H1 (cell line): ENCODE data around the gene GABRR3. TPM values are rescaled to one million over a fixed set of nuclear protein-coding genes. Genes with fewer than 3 reads are reported as not detected.

Source experiments
- CTCF ChIA-PET: fragments of 300-600 bp; sonication (Branson Sonifier 250); formaldehyde crosslinking; loops from one replicate; lab custom pipeline; 2021; ENCODE audit not compliant: partially characterized antibody; lab: Charles Lee
- POLR2A ChIA-PET: fragments of 300-600 bp; sonication (Branson Sonifier 250); formaldehyde crosslinking; loops from one replicate; lab custom pipeline; 2021; ENCODE audit warnings: inconsistent platforms; ENCODE audit not compliant: partially characterized antibody; lab: Charles Lee
- DNase-seq, 2 experiments: peaks; one replicate each; pipeline versions ENCODE4 v3.0.0 to v3.0.0-alpha.2; 2010 to 2022; ENCODE audit warnings: low spot score in 2 of 2, low read depth in 1 of 2, mixed read lengths in 1 of 2
- FAIRE-seq: peaks from 2 replicates; lab custom pipeline; 2011; peaks lifted over from hg19 to GRCh38; lab: Jason Lieb, UNC
- H2AFZ ChIP-seq: 2 replicates; pipeline ENCODE4 v1.8.1; 2012; ENCODE audit warnings: low read length, inconsistent platforms
- H2AK5ac ChIP-seq: 2 replicates; pipeline ENCODE4 v1.6.1; 2013; ENCODE audit warnings: low read depth, low read length
- H2BK120ac ChIP-seq: replicated peaks from 2 replicates; pipeline ENCODE3; 2013; ENCODE audit warnings: low read depth, low read length, inconsistent platforms
- H2BK12ac ChIP-seq: 2 replicates; pipeline ENCODE4 v1.6.1; 2013; ENCODE audit warnings: low read depth, low read length
- H2BK15ac ChIP-seq: 2 replicates; pipeline ENCODE4 v1.6.1; 2013; ENCODE audit warnings: low read length
- H2BK20ac ChIP-seq: 2 replicates; pipeline ENCODE4 v1.6.1; 2013; ENCODE audit warnings: low read length
- H2BK5ac ChIP-seq: 2 replicates; pipeline ENCODE4 v1.6.1; 2013; ENCODE audit warnings: low read depth, low read length
- H3K14ac ChIP-seq: 2 replicates; pipeline ENCODE4 v1.6.1; 2013; ENCODE audit warnings: inconsistent platforms; ENCODE audit not compliant: insufficient read length
- H3K18ac ChIP-seq: 2 replicates; pipeline ENCODE4 v1.6.1; 2013; ENCODE audit warnings: low read length; ENCODE audit errors: extremely low read depth
- H3K23ac ChIP-seq: 2 replicates; pipeline ENCODE4 v1.6.1; 2013; ENCODE audit warnings: inconsistent platforms; ENCODE audit not compliant: insufficient read length
- H3K23me2 ChIP-seq: 2 replicates; pipeline ENCODE4 v1.6.1; 2013; ENCODE audit warnings: low read depth, low read length
- H3K27ac ChIP-seq: 2 replicates; pipeline ENCODE4 v1.6.1; 2011; ENCODE audit warnings: low read depth, low read length, inconsistent platforms
- H3K27me3 ChIP-seq, 4 experiments: replicated peaks in 1 of 4; 1 replicate in 1 of 4; 2 replicates in 3 of 4; pipeline versions ENCODE4 v1.6.1 to v1.8.1; 2011 to 2013; ENCODE audit warnings: low read length in 3 of 4, mild to moderate bottlenecking in 3 of 4, inconsistent platforms in 2 of 4, mixed read lengths in 2 of 4, moderate library complexity in 1 of 4; ENCODE audit not compliant: control insufficient read depth in 3 of 4, insufficient read depth in 3 of 4; ENCODE audit errors: extremely low read depth in 1 of 4
- H3K36me3 ChIP-seq, 4 experiments: 2 replicates each; pipeline versions ENCODE4 v1.6.1 to v1.8.1; 2011 to 2013; ENCODE audit warnings: mild to moderate bottlenecking in 4 of 4, low read length in 3 of 4, moderate library complexity in 2 of 4, control low read depth in 1 of 4, inconsistent platforms in 1 of 4; ENCODE audit not compliant: insufficient read depth in 4 of 4, control insufficient read depth in 2 of 4
- H3K4ac ChIP-seq: replicated peaks from 2 replicates; pipeline ENCODE3; 2013; ENCODE audit warnings: low read length, low read depth, mixed read lengths, inconsistent platforms; ENCODE audit not compliant: insufficient read length
- H3K4me1 ChIP-seq, 4 experiments: replicated peaks in 1 of 4; 1 replicate in 1 of 4; 2 replicates in 3 of 4; pipeline versions ENCODE4 v1.6.1 to v1.8.1; 2011 to 2013; ENCODE audit warnings: low read length in 3 of 4, inconsistent platforms in 2 of 4, mixed read lengths in 1 of 4; ENCODE audit not compliant: insufficient read depth in 4 of 4, control insufficient read depth in 3 of 4
- H3K4me2 ChIP-seq, 2 experiments: 2 replicates each; pipeline versions ENCODE4 v1.6.1 to v1.8.1; 2011 to 2013; ENCODE audit warnings: low read depth in 2 of 2, low read length in 2 of 2, control low read depth in 1 of 2, inconsistent platforms in 1 of 2, mild to moderate bottlenecking in 1 of 2; ENCODE audit not compliant: insufficient read depth in 1 of 2
- H3K4me3 ChIP-seq, 4 experiments: fragments of 200-600, 300-600 bp in 1 of 4; sonication (generic), shearing (Covaris generic), sonication (Bioruptor Twin) in 1 of 4; 2 replicates each; pipeline versions ENCODE4 v1.5.1 to v1.8.1; 2011 to 2016; ENCODE audit warnings: low read length in 4 of 4, low read depth in 3 of 4, control low read depth in 2 of 4, inconsistent platforms in 2 of 4, mild to moderate bottlenecking in 2 of 4, mixed read lengths in 1 of 4, moderate library complexity in 1 of 4; ENCODE audit not compliant: insufficient read depth in 2 of 4; ENCODE audit errors: extremely low read depth in 1 of 4
- H3K56ac ChIP-seq: replicated peaks from 2 replicates; pipeline ENCODE3; 2013; ENCODE audit warnings: low read depth, mild to moderate bottlenecking, mixed read lengths, low read length, inconsistent platforms; ENCODE audit not compliant: insufficient read length
- H3K79me1 ChIP-seq: 2 replicates; pipeline ENCODE4 v1.6.1; 2013; ENCODE audit warnings: low read depth, low read length, control low read depth
- H3K79me2 ChIP-seq, 2 experiments: 2 replicates each; pipeline versions ENCODE4 v1.6.1 to v1.8.1; 2012 to 2013; ENCODE audit warnings: low read length in 2 of 2, mild to moderate bottlenecking in 2 of 2, inconsistent platforms in 1 of 2; ENCODE audit not compliant: insufficient read depth in 2 of 2, control insufficient read depth in 1 of 2
- H3K9ac ChIP-seq, 4 experiments: replicated peaks in 1 of 4; 1 replicate in 1 of 4; 2 replicates in 3 of 4; pipeline versions ENCODE4 v1.6.1 to v1.8.1; 2011 to 2013; ENCODE audit warnings: low read depth in 3 of 4, low read length in 3 of 4, control low read depth in 2 of 4, mild to moderate bottlenecking in 2 of 4, moderate library complexity in 2 of 4, inconsistent platforms in 1 of 4; ENCODE audit errors: extremely low read depth in 1 of 4
- H3K9me3 ChIP-seq, 2 experiments: 2 replicates each; pipeline versions ENCODE4 v1.6.1 to v1.8.1; 2012 to 2013; ENCODE audit warnings: mild to moderate bottlenecking in 2 of 2, moderate library complexity in 2 of 2, control low read depth in 1 of 2, inconsistent platforms in 1 of 2, low read depth in 1 of 2, low read length in 1 of 2, mixed read lengths in 1 of 2; ENCODE audit not compliant: insufficient read depth in 2 of 2
- H4K20me1 ChIP-seq, 2 experiments: replicated peaks in 1 of 2; 2 replicates each; pipeline versions ENCODE3 to v1.8.1; 2011 to 2013; ENCODE audit warnings: inconsistent platforms in 2 of 2, low read length in 2 of 2, mild to moderate bottlenecking in 1 of 2; ENCODE audit not compliant: insufficient read depth in 2 of 2, control insufficient read depth in 1 of 2
- H4K5ac ChIP-seq: 2 replicates; pipeline ENCODE4 v1.6.1; 2013; ENCODE audit warnings: low read length, low read depth, mixed read lengths, inconsistent platforms; ENCODE audit not compliant: insufficient read length
- H4K8ac ChIP-seq: 2 replicates; pipeline ENCODE4 v1.8.0; 2013; ENCODE audit warnings: mild to moderate bottlenecking, moderate library complexity, low read length, inconsistent platforms; ENCODE audit not compliant: insufficient read depth; ENCODE audit errors: extremely low read depth
- H4K91ac ChIP-seq: replicated peaks from 2 replicates; pipeline ENCODE3; 2013; ENCODE audit warnings: low read length, mixed read lengths, inconsistent platforms; ENCODE audit not compliant: insufficient read length
- FOSL1 ChIP-seq: IDR thresholded peaks from 2 replicates; pipeline ENCODE4 v1.6.1; 2011; ENCODE audit warnings: mild to moderate bottlenecking, low read depth, low read length, moderate library complexity; ENCODE audit not compliant: insufficient read depth
- KDM4A ChIP-seq: IDR thresholded peaks from one replicate; pipeline ENCODE4 v1.7.1; 2012; ENCODE audit warnings: low read depth, mild to moderate bottlenecking, moderate library complexity, low read length, inconsistent platforms; ENCODE audit not compliant: severe bottlenecking
- SP4 ChIP-seq: IDR thresholded peaks from 2 replicates; pipeline ENCODE4 v1.6.1; 2012; ENCODE audit warnings: low read length, inconsistent platforms
- WGBS, 2 experiments: shearing (Covaris generic) in 1 of 2; methylation state at CpG; one replicate each; pipeline versions ENCODE4 v1.1.6 to v1.1.7; 2013 to 2015; ENCODE audit warnings: low lambda C conversion rate in 2 of 2, mixed read lengths in 2 of 2, inconsistent platforms in 1 of 2, low coverage in 1 of 2, missing lambda C conversion rate in 1 of 2; ENCODE audit not compliant: insufficient replicate concordance in 2 of 2, insufficient coverage in 1 of 2, insufficient read length in 1 of 2; ENCODE audit errors: extremely low coverage in 1 of 2, missing lambda C conversion rate in 1 of 2; 5-methylcytosine and 5-hydroxymethylcytosine counted together
- polyA plus RNA-seq, 7 experiments: library from polyadenylated mRNA; depleted of rRNA in 3 of 7; stranded (reverse) in 5 of 7; unstranded in 2 of 7; fragments of >200 nt in 5 of 7; fragments of 200-250 nt in 2 of 7; gene quantifications; 1 replicate in 5 of 7; 2 replicates in 1 of 7; 4 replicates in 1 of 7; pipeline versions ENCODE4 v1.2.1 to v1.2.3, GENCODE V29; 2011 to 2013; ENCODE audit warnings: missing spikeins in 2 of 7, mixed read lengths in 2 of 7
- total RNA-seq: library from RNA; stranded (reverse); fragmentation: NEBNext Ultra II Directional; extraction: Animal tissue kit (Norgen Biotek cat#: 25700); gene quantifications from 2 replicates; pipeline ENCODE4 v1.2.1, GENCODE V29; 2021

GABRR3 gene
- total and polyA plus RNA-seq, 2 of the 8 experiments (the other 6 are each of a cell fraction or from before 2014, with no cell fraction given): not detected

DNA sequence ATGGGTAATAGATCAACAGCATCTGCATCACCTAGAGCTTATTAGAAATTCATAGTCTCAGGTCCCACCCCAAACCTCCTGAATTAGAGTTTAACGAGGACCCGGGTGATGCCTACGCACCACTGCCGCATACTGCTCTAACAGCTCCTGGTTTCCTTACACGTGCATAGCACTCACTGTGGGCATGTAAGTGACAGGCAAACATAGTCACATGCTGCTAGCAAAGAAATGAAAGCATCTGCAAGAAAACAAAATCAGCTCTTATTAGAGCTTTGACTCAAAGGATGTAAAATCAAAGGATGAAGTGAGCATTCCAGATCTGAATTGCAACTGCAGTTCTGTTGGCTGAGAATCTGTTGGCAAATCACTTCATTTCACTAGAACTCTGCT, 43.8 kb downstream of the GABRR3 start:
- ChIA-PET POLR2A (interaction anchor here (1.1 kb wide), 1 partner anchor 10 kb away, joined by 3 read pairs; no protein-coding TSS in a partner anchor), CTCF (interaction anchor here (0.7 to 1.6 kb wide), 2 partner anchors 22 to 31 kb away, joined by 3 to 4 read pairs; no protein-coding TSS in a partner anchor)
- H2BK20ac ChIP-seq: no peak overlapping the region
- H2BK120ac ChIP-seq: no peak overlapping the region
- no peaks in the 10 kb centered on the region for H3K36me3 ChIP-seq
- no peak overlapping the region for H2BK5ac ChIP-seq
- H2AFZ ChIP-seq: no peak overlapping the region
- 82% methylated on average over 5 of the region's 5 CpGs; no CpG with 5 or more reads in 1 of the 2 experiments for WGBS, 2 experiments
- H4K5ac ChIP-seq: no peak overlapping the region
- no peak overlapping the region for H2AK5ac ChIP-seq
- no peak overlapping the region for H4K8ac ChIP-seq
- no peak overlapping the region for H2BK12ac ChIP-seq
- H4K91ac ChIP-seq: no peak overlapping the region
- no peak overlapping the region for H3K56ac ChIP-seq
- no peak overlapping the region for H3K23ac ChIP-seq
- no peak overlapping the region for H3K18ac ChIP-seq
- H3K4me1 ChIP-seq: peaks cover 0 to 7% (median 3%) of the 10 kb centered on the region in 4 experiments; a peak in 2 of 7 replicates
- no peak overlapping the region for H3K4me3 ChIP-seq
- H4K20me1 ChIP-seq: peaks cover 0 to 10% of the 10 kb centered on the region in 2 experiments
- DNase-seq (no peak), FAIRE-seq (no peak)
- H3K14ac ChIP-seq: no peak overlapping the region
- H3K27ac ChIP-seq: no peak overlapping the region
- no peak overlapping the region for H3K4me2 ChIP-seq
- no peak overlapping the region for H3K9ac ChIP-seq
- H3K23me2 ChIP-seq: peaks cover 11% of the 10 kb centered on the region; the same call in 1 of the 2 replicates
- no peaks in the 10 kb centered on the region for H3K9me3 ChIP-seq
- no peaks in the 10 kb centered on the region for H3K27me3 ChIP-seq
- no peaks in the 10 kb centered on the region for H3K79me1 ChIP-seq
- H2BK15ac ChIP-seq: no peak overlapping the region
- H3K79me2 ChIP-seq: no peaks in the 10 kb centered on the region
- H3K4ac ChIP-seq: no peak overlapping the region
- TF ChIP-seq KDM4A (no peak), FOSL1 (no peak), SP4 (no peak)
